ENCODE measurements around the gene TMC1. TPM values are rescaled to one million over a fixed set of nuclear protein-coding genes. Genes with fewer than 3 reads are reported as not detected.
A peak's percentile ranks its signal among the peaks of the same experiment; 100 is the strongest.

The TMC1 gene
- total RNA-seq, 4 donors from 2014 or later: 1.2 to 15.7 TPM; not detected in 2

- no peaks in the 10 kb centered on the region for H3K9me3 ChIP-seq
- no peak overlapping the region for H3K4me3 ChIP-seq
- no peak for TF ChIP-seq POLR2A (IDR thresholded peaks at IDR 0.05)
- TF ChIP-seq CTCF (IDR thresholded peaks at IDR 0.05 in 4 of 5, conservative IDR thresholded peaks at IDR 0.05 in 1 of 5): no peak
- no peak for DNase-seq
- H3K27ac ChIP-seq: peak overlapping the region; percentile 78 to 90 (median 88)
- intact Hi-C loops (cut with DNase I; ENCODE audit: low total_unique reads): loop anchor here (2.0 to 5.0 kb wide), 3 partner anchors 49 to 179 kb away; no protein-coding TSS in a partner anchor
- no peaks in the 10 kb centered on the region for H3K36me3 ChIP-seq
- ATAC-seq: no peak
- in situ Hi-C loops (cut with MboI; ENCODE audit: low sequenced_read_pairs in 4 of 4): loop anchor here in 1 of 4 donors (10.0 to 25.0 kb wide), 4 partner anchors 188 to 663 kb away; partner anchors contain the start of genes ABHD17B and C9orf85
- H3K27me3 ChIP-seq: no peaks in the 10 kb centered on the region
- H3K4me1 ChIP-seq: peaks cover 42 to 46% of the 10 kb centered on the region in 2 donors
Observed at GRCh38 chr9:72575666-72576065, 54.3 kb downstream of the TMC1 start.

DNA sequence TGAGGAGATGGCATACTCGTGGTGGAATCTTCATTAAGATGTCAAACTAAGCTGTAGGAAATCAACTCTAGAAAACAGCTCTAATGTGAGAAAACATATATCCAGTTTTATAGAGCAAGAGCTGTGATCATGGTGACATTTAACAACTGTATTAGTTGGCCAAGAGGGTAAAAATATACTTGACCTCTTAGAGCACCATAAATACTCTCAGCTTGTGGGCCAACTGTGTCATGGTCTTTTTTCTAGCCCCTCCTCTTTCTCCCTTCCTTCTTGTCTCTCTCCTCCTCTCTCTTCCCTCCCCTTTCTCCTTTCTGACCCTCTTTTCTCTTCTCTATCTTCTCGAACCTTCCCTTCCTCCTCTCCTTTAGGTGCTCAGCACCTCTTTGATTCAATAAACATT is 54.7 kb downstream of the TMC1 start:
- no peaks in the 10 kb centered on the region for H3K9me3 ChIP-seq
- DNase-seq (no peak), ATAC-seq (peak; percentile 46 to 66)
- TF ChIP-seq POLR2A (IDR thresholded peaks at IDR 0.05) (no peak), CTCF (IDR thresholded peaks at IDR 0.05 in 4 of 5, conservative IDR thresholded peaks at IDR 0.05 in 1 of 5) (no peak)
- peak overlapping the region; percentile 78 to 90 (median 88) for H3K27ac ChIP-seq
- peak overlapping the region; percentile 30 to 46 (median 36) for H3K4me3 ChIP-seq
- H3K27me3 ChIP-seq: no peaks in the 10 kb centered on the region
- in situ Hi-C loops (cut with MboI; ENCODE audit: low sequenced_read_pairs in 4 of 4) (loop anchor here in 1 of 4 donors (10.0 to 25.0 kb wide), 4 partner anchors 189 to 664 kb away; partner anchors contain the start of genes ABHD17B and C9orf85), intact Hi-C loops (cut with DNase I; ENCODE audit: low total_unique reads) (loop anchor here (2.0 to 5.0 kb wide), 3 partner anchors 49 to 179 kb away; no protein-coding TSS in a partner anchor)
- no peaks in the 10 kb centered on the region for H3K36me3 ChIP-seq
- peaks cover 44 to 49% of the 10 kb centered on the region in 2 donors for H3K4me1 ChIP-seq

GRCh38 chr9:72577212-72577753 is 55.9 kb downstream of the TMC1 start:
- H3K36me3 ChIP-seq: no peaks in the 10 kb centered on the region
- peak overlapping the region; percentile 78 to 90 (median 88) for H3K27ac ChIP-seq
- TF ChIP-seq CTCF (IDR thresholded peaks at IDR 0.05 in 4 of 5, conservative IDR thresholded peaks at IDR 0.05 in 1 of 5): no peak
- TF ChIP-seq POLR2A (IDR thresholded peaks at IDR 0.05): peak; percentile 8 to 11
- intact Hi-C loops (cut with DNase I; ENCODE audit: low total_unique reads): loop anchor here (1.0 to 5.0 kb wide), 4 partner anchors 50 to 213 kb away; no protein-coding TSS in a partner anchor
- peak in 1 of 2 donors; percentile 36 for DNase-seq
- no peaks in the 10 kb centered on the region for H3K27me3 ChIP-seq
- peaks cover 44 to 54% of the 10 kb centered on the region in 2 donors for H3K4me1 ChIP-seq
- H3K4me3 ChIP-seq: peak overlapping the region in 3 of 4 donors; percentile 34 to 46 (median 39)
- in situ Hi-C loops (cut with MboI; ENCODE audit: low sequenced_read_pairs in 4 of 4): loop anchor here in 1 of 4 donors (10.0 to 25.0 kb wide), 4 partner anchors 190 to 665 kb away; partner anchors contain the start of genes ABHD17B and C9orf85
- ATAC-seq: peak; percentile 70
- no peaks in the 10 kb centered on the region for H3K9me3 ChIP-seq

DNA sequence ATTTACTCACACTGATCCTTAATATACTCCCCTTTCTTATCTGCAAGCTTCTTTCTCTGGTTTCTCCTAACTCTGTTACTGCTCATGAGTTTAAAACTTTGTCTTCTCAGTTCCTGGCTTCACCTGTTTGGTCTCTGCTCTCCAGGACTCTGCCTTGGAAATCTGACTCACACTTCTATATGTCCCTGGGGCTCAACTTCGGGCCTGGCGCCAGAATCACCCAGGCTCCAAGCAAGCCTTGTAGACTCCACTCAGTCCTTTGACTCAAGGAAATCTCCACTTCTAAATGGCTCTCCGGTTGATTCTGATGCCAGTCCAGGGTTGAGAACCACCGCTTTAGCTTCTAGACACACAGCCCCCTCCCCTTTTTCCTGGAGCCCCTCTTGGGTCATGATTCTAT is 57.8 kb downstream of the TMC1 start:
- ATAC-seq: peak; percentile 9 to 18
- peaks cover 44 to 54% of the 10 kb centered on the region in 2 donors for H3K4me1 ChIP-seq
- in situ Hi-C loops (cut with MboI; ENCODE audit: low sequenced_read_pairs in 4 of 4) (loop anchor here in 1 of 4 donors (10.0 to 25.0 kb wide), 4 partner anchors 192 to 667 kb away; partner anchors contain the start of genes ABHD17B and C9orf85), intact Hi-C loops (cut with DNase I; ENCODE audit: low total_unique reads) (loop anchor here (2.0 to 5.0 kb wide), 2 partner anchors 102 to 264 kb away; no protein-coding TSS in a partner anchor)
- H3K27me3 ChIP-seq: no peaks in the 10 kb centered on the region
- H3K27ac ChIP-seq: peak overlapping the region; percentile 78 to 90 (median 88)
- peak in 1 of 2 donors; percentile 50 for DNase-seq
- TF ChIP-seq CTCF (IDR thresholded peaks at IDR 0.05 in 4 of 5, conservative IDR thresholded peaks at IDR 0.05 in 1 of 5) (no peak), POLR2A (IDR thresholded peaks at IDR 0.05) (peak in 1 of 2 donors; percentile 35)
- peak overlapping the region in 2 of 4 donors; percentile 34 to 46 for H3K4me3 ChIP-seq
- no peaks in the 10 kb centered on the region for H3K9me3 ChIP-seq
- no peaks in the 10 kb centered on the region for H3K36me3 ChIP-seq
